Measurements from ENCODE around the gene RPP38.

Gene RPP38

GRCh38 chr10:15113766-15114165 is 16.6 kb downstream of the RPP38 start:
- no peak for DNase-seq

DNA sequence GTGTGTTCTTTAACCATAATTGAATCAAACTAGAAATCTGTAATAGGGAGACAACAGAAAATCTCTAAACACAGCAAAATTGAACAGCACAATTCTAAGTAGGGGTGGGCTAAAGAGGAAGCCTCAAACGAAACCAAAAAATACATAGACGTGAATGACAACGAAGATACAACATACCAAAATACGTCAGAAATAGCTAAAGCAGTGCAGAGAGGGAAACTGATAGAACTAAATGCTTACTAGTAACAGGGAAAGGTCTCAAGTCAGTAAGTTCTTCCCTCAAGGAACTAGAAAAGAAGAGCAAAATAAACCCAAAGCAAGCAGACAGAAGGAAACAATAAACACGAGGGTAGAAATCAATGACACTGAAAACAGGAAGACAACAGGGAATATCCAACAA is 19.1 kb downstream of the RPP38 start:
- no peak for DNase-seq

DNA sequence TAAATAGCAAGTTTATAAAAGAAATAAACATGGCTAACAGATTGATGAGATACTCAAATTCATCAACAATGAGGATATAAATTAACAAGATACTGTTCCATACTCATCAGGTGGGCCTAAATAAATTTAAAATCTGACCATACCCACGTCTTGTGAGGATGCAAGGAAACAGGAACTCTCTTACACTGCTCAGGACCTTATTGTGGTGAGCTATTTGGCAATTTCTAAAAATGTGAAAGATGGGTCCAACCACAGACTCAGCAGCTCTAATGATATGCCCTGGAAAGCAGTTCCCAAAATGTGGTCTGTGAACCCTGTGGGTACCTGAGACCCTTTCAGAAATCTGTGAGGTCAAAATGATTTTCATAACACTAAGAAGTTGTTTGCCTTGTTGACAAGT is 21.5 kb downstream of the RPP38 start:
- no peak for DNase-seq

DNA sequence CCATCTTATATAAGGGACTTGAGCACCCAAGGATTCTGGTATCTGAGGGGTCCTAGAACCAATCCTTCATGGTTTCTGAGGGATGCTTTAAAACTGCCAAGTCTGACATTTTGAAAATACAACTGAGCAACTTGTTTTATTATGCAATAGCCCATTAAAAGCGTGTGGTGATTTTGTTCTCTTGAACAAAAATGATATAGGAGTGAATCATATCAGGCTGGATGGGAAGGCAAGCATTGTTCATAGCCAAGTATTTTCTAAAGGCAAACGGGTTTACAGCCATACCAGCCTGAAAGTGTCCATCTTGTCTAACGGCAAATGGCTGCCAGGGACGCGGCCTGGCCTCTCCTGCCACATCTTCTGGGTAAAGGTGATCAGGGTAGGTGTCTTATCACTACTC is 23.4 kb downstream of the RPP38 start:
- no peak for DNase-seq

- no peak for DNase-seq
Observed at GRCh38 chr10:15121707-15122106, 24.6 kb downstream of the RPP38 start.

DNA sequence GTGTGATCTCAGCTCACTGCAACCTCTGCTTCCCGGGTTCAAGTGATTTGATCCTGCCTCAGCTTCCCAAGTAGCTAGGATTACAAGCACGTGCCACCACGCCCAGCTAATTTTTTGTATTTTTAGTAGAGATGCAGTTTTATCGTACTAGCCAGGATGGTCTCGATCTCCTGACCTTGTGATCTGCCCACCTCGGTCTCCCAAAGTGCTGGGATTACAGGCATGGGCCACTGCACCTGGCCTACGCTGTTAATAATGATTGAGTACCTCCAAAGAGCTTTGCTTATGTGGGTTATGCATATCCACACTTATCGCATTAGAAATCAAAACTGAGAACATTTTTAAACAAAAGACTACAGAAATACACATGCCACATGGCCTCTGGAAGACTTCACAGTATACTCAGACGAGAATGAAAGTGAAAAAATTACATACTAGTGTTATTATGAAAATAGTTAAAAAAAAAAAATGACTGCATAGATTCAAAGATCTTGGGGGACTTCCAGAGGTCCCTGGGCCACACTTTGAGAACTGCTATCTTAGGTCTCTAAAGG is 25.4 kb downstream of the RPP38 start:
- DNase-seq: no peak

DNA sequence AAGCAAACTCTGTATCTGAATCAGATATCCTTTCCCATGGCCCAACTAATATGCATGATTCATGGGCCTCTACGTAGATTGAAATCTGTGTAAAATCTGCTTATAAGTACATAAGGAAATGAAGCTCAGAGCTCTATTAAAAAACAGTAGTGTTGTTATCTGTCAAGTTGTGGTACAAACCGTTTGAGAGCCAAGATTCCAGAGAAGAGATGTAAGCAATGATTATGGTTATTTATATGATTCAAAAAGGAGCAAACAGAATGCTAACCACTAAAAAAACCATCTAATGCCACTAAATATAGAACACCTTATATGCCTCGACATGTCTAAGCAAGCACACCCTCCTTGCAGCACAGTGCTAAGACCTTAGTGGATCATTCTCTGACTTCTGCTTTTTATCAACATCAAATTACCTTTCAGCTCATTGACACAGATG is 26.6 kb downstream of the RPP38 start:
- DNase-seq: no peak

- no peak for DNase-seq
Observed at GRCh38 chr10:15124190-15124589, 27.0 kb downstream of the RPP38 start.

DNA sequence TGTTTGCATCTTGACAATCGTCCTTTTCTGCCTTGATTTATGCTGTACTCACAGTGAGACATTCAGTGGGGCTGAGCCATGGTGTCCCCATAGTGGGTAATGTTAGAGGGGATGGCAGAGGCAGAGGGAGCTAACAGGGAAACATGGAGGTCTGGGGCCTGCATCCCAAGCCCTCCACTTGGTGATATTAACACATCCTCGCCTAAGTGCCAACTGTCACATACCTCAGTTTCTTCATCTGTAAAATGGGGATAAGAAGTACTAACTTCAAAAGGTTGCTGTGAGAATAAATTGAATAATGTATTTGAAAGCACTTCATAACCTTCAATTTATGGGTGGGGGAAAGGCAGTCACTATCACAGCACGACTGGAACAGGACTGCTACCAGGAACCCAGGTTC is 27.8 kb downstream of the RPP38 start:
- no peak for DNase-seq

DNA sequence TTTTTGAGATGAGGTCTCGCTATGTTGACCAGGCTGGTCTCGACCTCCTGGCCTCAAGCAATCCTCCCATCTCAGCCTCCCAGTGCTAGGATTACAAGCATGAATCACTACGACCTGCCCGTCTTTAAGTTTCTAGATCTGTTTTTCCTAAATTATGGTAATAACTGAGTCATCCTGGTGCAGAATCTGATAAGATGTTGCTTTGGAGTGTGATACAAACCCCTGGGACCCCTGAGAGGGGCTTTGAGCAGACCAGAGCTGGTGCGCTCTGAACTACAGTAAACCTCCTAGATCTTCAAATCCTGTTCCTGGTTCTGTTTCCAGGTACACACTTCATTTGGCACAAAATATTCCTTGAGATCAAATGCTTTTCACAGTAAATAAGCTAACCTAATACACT is 34.2 kb downstream of the RPP38 start:
- no peak for DNase-seq

DNA sequence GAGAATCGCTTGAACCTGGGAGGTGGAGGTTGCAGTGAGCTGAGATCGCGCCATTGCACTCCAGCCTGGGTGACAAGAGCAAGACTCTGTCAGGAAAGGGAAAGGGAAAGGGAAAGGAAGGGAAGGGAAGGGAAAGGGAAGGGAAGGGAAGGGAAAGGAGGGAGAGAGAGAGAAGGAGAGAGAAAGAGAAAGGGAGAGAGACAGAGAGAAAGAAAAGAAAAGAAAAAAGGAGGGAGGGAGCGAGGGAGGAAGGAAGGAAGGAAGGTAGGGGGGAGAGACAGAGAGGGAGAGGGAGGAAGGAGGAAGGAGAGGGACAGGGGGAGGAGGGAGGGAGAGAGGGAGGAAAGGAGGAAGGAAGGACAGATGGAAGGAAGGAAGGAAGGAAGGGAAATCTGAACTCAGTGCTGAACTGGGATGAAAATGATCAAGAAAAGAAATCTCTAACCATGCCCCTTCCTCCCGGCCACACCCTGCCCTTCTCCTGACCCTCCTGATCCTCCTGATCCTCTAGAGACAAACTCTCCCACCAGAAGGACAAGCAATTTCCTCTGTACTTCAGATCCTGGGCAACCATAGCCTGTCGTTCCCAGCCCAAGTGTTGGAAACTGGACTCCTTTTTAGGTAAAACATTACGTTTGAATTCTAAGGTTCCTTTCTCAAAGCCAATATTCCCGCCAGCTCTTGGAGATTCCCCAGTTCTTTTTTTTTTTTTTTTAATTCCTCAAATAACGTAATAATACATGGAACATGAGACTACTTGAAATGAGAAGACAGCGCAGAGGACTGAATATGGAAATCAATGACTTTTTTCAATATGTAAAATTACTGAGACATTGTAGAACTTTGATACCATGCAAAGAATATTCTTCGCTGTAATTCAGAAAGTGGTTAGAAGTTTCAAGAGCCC is 39.2 kb downstream of the RPP38 start:
- DNase-seq: no peak

DNA sequence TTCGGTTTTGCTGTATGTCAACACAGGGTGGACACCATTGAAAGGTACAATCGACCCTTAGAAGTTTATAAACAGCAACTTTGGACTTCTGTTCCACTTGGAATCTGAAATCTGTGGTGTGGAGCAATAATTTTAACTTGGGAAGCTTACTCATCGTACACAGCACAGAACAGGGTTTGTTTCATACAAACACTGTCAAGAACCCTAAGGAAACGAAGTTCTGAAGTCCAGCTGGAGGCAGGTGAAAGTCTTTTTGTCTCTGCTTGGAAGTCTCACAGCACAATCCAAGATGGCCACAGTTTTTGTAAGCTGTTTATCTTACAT is 39.8 kb downstream of the RPP38 start:
- DNase-seq: no peak

- DNase-seq: no peak
Observed at GRCh38 chr10:15137636-15138035, 40.5 kb downstream of the RPP38 start.

- no peak for DNase-seq
Observed at GRCh38 chr10:15140698-15141097, 43.5 kb downstream of the RPP38 start.

DNA sequence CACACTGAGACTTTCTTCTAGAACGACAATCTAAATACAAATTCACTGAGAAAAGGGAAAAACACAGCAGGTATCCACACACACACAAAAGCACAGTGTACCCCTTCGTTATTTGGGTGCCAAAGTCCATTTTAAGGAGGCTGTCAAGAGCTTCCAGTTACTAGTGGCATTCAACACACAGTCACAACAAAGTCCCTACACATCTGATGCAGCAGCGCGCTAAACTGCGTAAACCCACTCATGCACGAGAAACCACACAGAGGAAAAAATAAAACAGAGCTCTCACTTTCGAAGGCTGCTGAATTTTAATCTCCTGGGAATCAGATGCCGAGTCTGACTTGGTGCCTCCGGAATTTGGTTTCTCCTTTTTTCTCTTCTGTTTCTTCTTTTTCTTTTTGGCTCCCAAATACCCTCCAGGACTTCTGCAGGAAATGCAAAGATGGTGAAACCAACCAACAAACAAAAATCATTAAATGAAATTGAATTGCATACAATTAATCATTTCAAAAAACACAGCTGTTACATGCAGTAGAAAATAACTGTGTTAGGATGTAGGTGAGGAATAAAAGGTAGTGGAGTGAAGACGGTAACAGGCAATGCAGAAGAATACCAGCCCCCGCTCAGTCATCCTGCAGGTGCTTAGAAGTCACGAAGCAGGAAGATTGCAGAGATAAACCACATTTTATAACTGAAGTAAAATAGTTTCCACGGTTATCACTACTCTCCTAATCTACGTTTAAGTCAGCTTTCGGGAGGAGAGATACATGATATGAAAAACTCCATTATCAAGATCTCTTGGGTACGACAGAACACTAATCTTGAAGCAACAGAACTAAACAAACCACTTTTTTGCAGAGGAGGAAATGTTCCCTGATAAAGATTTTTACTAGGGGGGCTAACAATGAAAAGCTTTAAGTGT is 44.2 kb downstream of the RPP38 start:
- DNase-seq: no peak

DNA sequence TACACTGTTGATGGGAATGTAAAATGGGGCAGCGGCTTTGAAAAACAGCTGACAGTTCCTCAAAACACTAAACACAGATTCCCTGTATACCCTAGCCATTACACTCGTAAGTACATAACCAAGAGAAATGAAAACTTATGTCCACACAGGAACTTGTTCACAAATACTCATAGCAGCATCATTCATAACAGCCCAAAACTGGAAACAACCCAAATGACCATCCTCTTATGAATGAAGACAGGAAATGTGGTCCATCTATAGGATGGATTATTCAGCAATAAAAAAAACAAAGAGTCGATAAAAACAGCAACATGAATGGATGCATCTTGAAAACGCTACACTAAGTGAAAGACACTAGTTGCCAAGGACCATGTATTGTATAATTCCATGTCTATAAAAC is 47.6 kb downstream of the RPP38 start:
- no peak for DNase-seq

DNA sequence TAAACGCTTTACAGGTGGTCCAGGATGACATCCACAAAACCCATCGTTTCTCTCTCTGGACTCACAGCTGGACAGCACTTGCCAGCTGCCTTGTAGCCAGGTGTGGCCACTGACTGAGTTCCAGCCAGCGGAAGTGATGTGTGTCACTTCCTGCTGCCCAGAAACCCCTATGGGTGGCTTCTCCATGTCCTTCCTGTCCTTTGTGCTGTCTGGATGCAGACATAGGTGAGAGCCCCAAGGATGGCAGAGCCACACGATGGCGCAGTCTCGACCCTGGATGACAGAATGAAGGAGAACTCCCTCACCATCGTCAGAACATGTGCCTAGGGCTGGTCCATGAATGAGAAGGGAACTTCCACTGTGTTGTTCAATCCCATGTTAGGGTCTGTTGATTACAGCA is 49.2 kb downstream of the RPP38 start:
- no peak for DNase-seq

- no peak for DNase-seq
Observed at GRCh38 chr10:15147594-15148392, 50.6 kb downstream of the RPP38 start.

- DNase-seq: no peak
Observed at GRCh38 chr10:15149042-15149771, 52.1 kb downstream of the RPP38 start.

DNA sequence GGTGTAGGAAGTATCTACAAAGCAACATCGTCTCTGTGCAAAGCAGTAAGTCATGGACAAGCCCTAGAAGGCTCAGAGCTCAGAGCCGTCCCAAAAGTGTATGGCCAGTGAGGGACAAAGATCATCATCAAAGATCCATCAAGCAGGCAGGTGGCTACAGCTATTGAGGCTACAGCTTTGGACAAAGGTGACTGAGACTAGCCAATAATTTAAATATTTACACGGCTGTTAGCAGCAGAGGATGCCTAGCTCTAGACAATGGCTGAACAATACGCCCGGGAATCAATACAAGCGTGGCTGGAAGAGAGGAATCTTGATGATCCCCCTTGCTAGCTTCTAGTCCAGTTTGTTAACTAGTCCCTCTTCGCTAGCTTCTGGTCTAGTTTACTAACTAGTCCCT is 53.4 kb downstream of the RPP38 start:
- DNase-seq: no peak

DNA sequence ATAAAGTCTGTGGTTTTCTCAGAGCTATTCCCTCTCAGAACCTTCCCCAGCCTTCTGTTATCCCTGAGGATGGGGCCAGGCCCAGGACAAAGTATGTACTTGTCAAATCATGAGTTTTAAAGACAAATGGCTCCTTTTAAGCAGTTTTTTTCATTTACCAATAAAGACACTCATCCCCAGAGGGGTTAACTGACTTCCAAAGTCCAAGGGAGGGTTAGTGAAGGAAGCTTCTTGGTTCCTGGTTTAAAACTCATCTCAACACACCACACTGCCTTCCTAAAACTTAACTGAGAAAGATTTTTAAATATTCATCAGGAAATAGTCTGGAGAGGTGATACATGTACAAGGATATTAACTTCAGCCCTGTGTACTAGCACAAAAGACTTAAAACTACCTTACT is 55.4 kb downstream of the RPP38 start:
- DNase-seq: no peak

Data from right hindlimb (tissue), 1 donor.